ENCODE data around the gene PLEKHG4.

The PLEKHG4 gene

GRCh38 chr16:67242138-67242730 is 37.1 kb upstream of the PLEKHG4 start:
- H3K4me3 ChIP-seq (ENCODE audit: low read depth, low read length) = no peak overlapping the region
- no peak for DNase-seq (ENCODE audit: low read depth)
- no peak for TF ChIP-seq CTCF (IDR thresholded peaks at IDR 0.05; ENCODE audit: control insufficient read depth, extremely low read depth, insufficient read depth)

GRCh38 chr16:67243481-67243880 is 35.9 kb upstream of the PLEKHG4 start:
- TF ChIP-seq CTCF (IDR thresholded peaks at IDR 0.05; ENCODE audit: control insufficient read depth, extremely low read depth, insufficient read depth) = no peak
- no peak for DNase-seq (ENCODE audit: low read depth)
- no peak overlapping the region for H3K4me3 ChIP-seq (ENCODE audit: low read depth, low read length)

GRCh38 chr16:67244387-67245185 is 34.7 kb upstream of the PLEKHG4 start:
- no peak for DNase-seq (ENCODE audit: low read depth)
- no peak for TF ChIP-seq CTCF (IDR thresholded peaks at IDR 0.05; ENCODE audit: control insufficient read depth, extremely low read depth, insufficient read depth)
- no peak overlapping the region for H3K4me3 ChIP-seq (ENCODE audit: low read depth, low read length)

GRCh38 chr16:67245186-67245585 is 34.1 kb upstream of the PLEKHG4 start:
- TF ChIP-seq CTCF (IDR thresholded peaks at IDR 0.05; ENCODE audit: control insufficient read depth, extremely low read depth, insufficient read depth) = no peak
- H3K4me3 ChIP-seq (ENCODE audit: low read depth, low read length) = peak overlapping the region; percentile 80
- DNase-seq (ENCODE audit: low read depth) = no peak

- TF ChIP-seq CTCF (IDR thresholded peaks at IDR 0.05; ENCODE audit: control insufficient read depth, extremely low read depth, insufficient read depth) = no peak
- peak overlapping the region; percentile 80 for H3K4me3 ChIP-seq (ENCODE audit: low read depth, low read length)
- DNase-seq (ENCODE audit: low read depth) = no peak
Observed at GRCh38 chr16:67245674-67246080, 33.7 kb upstream of the PLEKHG4 start.

- peak; percentile 37 for TF ChIP-seq CTCF (IDR thresholded peaks at IDR 0.05; ENCODE audit: control insufficient read depth, extremely low read depth, insufficient read depth)
- H3K4me3 ChIP-seq (ENCODE audit: low read depth, low read length) = peak overlapping the region; percentile 80
- no peak for DNase-seq (ENCODE audit: low read depth)
Observed at GRCh38 chr16:67246081-67246755, 33.1 kb upstream of the PLEKHG4 start.
